IPS DF 6.9 (cell line): Measurements from ENCODE around the gene CECR2.

Experiments
- DNase-seq: peaks from one replicate; pipeline ENCODE4 v3.0.0-alpha.2; 2013; ENCODE audit warnings: low read depth, low spot score
- H3K27ac ChIP-seq: one replicate; pipeline ENCODE4 v1.5.1; 2013; ENCODE audit warnings: low read length, control low read depth
- H3K27me3 ChIP-seq: 2 replicates; pipeline ENCODE4 v1.6.1; 2013; ENCODE audit warnings: mild to moderate bottlenecking, low read length; ENCODE audit not compliant: control insufficient read depth, insufficient read depth
- H3K36me3 ChIP-seq: 2 replicates; pipeline ENCODE4 v1.6.1; 2013; ENCODE audit warnings: low read length; ENCODE audit not compliant: control insufficient read depth, insufficient read depth
- H3K4me1 ChIP-seq: 2 replicates; pipeline ENCODE4 v1.6.1; 2013; ENCODE audit warnings: low read length; ENCODE audit not compliant: control insufficient read depth, insufficient read depth
- H3K4me3 ChIP-seq: 2 replicates; pipeline ENCODE4 v1.5.1; 2013; ENCODE audit warnings: mild to moderate bottlenecking, low read length
- H3K9me3 ChIP-seq: 2 replicates; pipeline ENCODE4 v1.6.1; 2013; ENCODE audit warnings: low read length, inconsistent platforms; ENCODE audit not compliant: control insufficient read depth, insufficient read depth
- WGBS: extraction: QIAGEN DNeasy Blood & Tissue Kit; methylation state at CpG from one replicate; pipeline ENCODE4 v1.1.7; 2013; ENCODE audit warnings: mixed read lengths, missing lambda C conversion rate; ENCODE audit not compliant: insufficient read length, insufficient coverage; 5-methylcytosine and 5-hydroxymethylcytosine counted together

The CECR2 gene

DNA sequence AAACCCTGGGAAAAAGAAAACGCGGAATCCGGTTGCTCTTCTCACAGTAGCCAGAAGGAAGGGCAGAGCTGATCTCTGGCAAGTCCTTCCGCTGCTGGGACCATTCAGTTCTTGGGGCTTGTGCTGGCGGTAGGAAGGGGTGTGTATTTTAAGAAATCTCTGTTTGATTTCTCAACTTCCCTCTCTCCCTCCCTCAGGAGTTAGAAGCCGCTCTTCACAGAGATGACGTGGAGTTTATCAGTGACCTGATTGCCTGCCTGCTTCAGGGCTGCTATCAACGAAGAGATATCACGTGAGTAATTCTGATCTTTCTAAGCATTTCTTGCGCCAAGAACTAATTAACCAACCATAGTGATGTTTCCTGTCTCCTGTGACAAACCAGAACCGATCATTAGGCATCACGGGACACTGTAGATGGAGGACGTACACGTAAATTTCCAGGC is 108.2 kb downstream of the CECR2 start:
- Histone ChIP-seq H3K4me1 (peaks cover 12% of the 10 kb centered on the region; the same call in 1 of the 2 replicates), H3K9me3 (no peaks in the 10 kb centered on the region), H3K27me3 (no peaks in the 10 kb centered on the region), H3K4me3 (no peak overlapping the region), H3K27ac (no peak overlapping the region), H3K36me3 (peaks cover 2% of the 10 kb centered on the region; the same call in 1 of the 2 replicates)
- no CpG with 5 or more reads among the region's 14 CpGs for WGBS
- no peak for DNase-seq

DNA sequence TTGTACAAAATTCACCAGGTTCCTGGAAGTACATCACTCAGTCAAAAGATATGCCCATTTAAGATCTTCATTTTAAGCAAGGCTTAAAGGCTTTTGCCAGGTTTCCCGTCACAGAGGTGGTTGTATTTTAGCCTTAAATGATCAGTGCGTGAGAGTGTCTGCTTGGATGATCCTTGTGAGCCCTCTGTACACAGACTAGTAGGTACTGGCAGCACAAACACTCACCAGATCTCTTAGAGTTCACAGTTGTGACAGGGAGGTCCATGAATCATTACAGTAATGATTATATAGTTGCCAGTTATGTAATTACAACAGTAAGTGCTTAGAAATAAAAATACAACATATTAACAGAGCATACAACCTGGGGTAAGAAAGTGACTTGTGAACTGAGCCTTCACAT is 109.9 kb downstream of the CECR2 start:
- Histone ChIP-seq H3K27me3 (no peaks in the 10 kb centered on the region), H3K4me3 (no peak overlapping the region), H3K9me3 (no peaks in the 10 kb centered on the region), H3K27ac (no peak overlapping the region), H3K4me1 (peaks cover 8% of the 10 kb centered on the region; the same call in 1 of the 2 replicates), H3K36me3 (peaks cover 2% of the 10 kb centered on the region; the same call in 1 of the 2 replicates)
- no CpG with 5 or more reads among the region's 2 CpGs for WGBS
- no peak for DNase-seq

DNA sequence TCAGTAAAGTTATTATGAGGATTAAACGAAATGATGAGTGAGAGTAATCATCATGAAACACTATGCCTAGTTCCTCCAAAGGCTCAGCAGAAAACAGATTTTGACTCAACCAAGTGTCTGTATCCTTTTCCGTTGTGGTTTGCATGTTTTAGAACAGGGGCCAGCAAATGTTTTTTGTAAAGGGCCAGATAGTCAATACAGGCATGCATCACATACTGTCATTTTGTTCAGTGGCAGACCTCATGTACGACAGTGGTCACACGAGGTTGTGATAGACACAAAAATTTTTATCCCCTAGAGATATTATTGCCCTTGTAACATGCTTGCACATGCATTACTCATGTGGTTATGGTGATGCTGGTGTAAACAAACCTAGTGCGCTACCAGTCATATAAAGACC is 112.2 kb downstream of the CECR2 start:
- no peaks in the 10 kb centered on the region for H3K9me3 ChIP-seq
- H3K4me1 ChIP-seq: no peaks in the 10 kb centered on the region
- no peaks in the 10 kb centered on the region for H3K27me3 ChIP-seq
- WGBS: no CpG with 5 or more reads among the region's 5 CpGs
- no peak overlapping the region for H3K4me3 ChIP-seq
- H3K36me3 ChIP-seq: peaks cover 2% of the 10 kb centered on the region
- no peak overlapping the region for H3K27ac ChIP-seq
- no peak for DNase-seq

DNA sequence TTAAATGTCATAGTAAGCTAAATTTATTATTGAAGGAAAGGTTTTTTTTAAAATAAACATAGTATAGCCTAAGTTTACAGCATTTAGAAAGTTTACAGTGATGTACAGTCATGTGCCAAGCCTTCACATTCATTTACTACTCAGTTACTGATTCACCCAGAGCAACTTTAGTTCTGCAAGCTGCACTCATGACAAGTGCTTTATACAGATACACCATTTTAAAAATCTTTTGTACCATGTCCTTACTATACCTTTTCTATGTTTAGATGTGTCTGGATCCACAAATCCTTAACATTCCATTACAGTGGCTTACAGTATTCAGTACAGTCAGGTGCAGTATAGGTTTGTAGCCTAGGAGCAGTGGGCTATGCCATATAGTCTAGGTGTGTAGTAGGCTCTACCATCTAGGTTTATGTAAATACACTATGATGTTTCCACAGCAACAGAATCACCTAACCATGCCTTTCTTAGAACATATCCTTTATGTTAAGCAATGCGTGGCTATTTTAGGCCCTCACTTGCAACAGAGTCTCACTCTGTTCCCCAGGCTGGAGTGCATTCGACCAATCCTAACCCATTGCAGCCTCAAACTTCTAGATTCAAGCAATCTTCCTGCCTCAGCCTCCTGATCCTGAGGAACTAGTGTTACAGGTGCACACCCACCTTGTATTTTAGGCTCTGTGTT is 114.6 kb downstream of the CECR2 start:
- WGBS: no CpG with 5 or more reads among the region's 2 CpGs
- Histone ChIP-seq H3K27me3 (no peaks in the 10 kb centered on the region), H3K4me3 (no peak overlapping the region), H3K9me3 (no peaks in the 10 kb centered on the region), H3K27ac (no peak overlapping the region), H3K36me3 (no peaks in the 10 kb centered on the region; the same call in 1 of the 2 replicates), H3K4me1 (no peaks in the 10 kb centered on the region)
- DNase-seq: no peak

DNA sequence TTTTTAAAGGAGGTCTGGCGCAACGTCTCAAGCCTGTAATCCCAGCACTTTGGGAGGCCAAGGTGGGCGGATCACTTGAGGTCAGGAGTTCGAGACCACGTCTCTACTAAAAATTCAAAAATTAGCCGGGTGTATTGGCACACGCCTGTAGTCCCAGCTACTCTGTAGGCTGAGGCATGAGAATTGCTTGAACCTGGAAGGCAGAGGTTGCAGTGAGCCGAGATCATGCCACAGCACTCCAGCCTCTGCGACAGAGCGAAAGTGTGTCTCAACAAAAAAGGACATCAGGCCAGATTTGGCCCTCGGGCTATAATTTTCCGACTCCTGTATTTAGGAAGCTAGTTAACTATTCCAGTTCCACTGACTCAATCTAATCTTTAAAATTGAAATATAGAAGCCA is 115.3 kb downstream of the CECR2 start:
- Histone ChIP-seq H3K36me3 (no peaks in the 10 kb centered on the region; the same call in 1 of the 2 replicates), H3K9me3 (no peaks in the 10 kb centered on the region), H3K4me3 (no peak overlapping the region), H3K27ac (no peak overlapping the region), H3K27me3 (no peaks in the 10 kb centered on the region), H3K4me1 (no peaks in the 10 kb centered on the region)
- DNase-seq: no peak
- no CpG with 5 or more reads among the region's 12 CpGs for WGBS

DNA sequence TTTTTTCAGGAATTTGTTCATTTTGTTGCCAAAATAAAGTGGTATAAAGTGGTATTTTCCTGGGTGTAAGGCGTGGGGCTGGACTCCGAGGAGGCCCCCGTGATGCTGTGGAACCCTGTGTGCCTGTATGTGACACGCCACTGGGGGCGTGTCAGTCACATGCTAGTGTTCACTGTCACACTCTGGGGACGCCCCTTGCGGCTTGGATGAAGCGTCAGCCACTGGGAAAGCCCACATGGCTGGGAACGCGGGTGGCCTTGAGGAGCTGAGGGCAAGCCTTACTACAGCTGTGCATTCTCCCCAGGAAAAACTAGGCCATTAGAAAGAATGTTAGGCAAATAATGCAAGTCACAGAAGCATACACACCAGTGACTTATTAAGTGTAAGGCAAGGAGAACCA is 117.1 kb downstream of the CECR2 start:
- H3K4me1 ChIP-seq: no peaks in the 10 kb centered on the region
- no peak for DNase-seq
- no peaks in the 10 kb centered on the region; the same call in 1 of the 2 replicates for H3K36me3 ChIP-seq
- no peaks in the 10 kb centered on the region for H3K9me3 ChIP-seq
- no peaks in the 10 kb centered on the region for H3K27me3 ChIP-seq
- no peak overlapping the region for H3K4me3 ChIP-seq
- no peak overlapping the region for H3K27ac ChIP-seq
- no CpG with 5 or more reads among the region's 10 CpGs for WGBS

DNA sequence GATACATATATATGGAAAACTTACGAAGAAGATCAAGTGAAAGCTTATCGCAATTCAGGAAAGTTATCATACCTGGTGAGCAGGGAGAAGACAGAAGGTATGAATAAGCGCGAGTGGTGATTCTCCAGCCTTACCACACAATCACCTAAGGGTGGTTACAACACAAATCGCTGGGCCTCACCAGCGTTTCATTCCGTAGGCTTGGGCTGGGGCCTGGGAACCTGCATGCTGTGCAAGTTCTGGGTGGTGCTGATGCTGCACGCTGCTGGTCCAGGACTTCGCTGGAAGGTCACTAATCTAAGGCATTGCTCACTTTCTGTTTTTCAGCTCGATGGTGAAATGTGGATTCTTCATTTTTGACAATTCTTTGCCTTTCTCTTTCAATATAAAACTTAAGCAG is 117.5 kb downstream of the CECR2 start:
- H3K36me3 ChIP-seq: no peaks in the 10 kb centered on the region; the same call in 1 of the 2 replicates
- H3K9me3 ChIP-seq: no peaks in the 10 kb centered on the region
- whole genome bisulfite sequencing: no CpG with 5 or more reads among the region's 10 CpGs
- no peaks in the 10 kb centered on the region for H3K4me1 ChIP-seq
- no peak overlapping the region for H3K27ac ChIP-seq
- H3K27me3 ChIP-seq: no peaks in the 10 kb centered on the region
- no peak overlapping the region for H3K4me3 ChIP-seq
- DNase-seq: no peak

DNA sequence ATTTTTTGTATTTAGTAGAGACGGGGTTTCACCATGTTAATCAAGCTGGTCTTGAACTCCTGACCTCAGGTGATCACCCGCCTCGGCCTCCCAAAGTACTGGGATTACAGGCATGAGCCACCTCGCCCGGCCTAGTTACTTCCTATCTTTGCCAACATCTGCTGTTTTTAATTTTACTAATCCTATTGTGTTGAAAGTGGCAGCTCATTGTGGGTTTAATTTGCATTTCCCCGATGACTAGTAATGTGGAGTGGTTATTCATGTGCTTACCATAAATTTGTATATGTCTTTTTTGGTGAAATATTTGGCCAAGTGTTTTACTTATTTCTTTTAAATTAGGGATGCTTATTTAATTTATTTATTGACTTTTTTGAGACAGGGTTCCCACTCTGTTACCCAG is 119.8 kb downstream of the CECR2 start:
- DNase-seq: no peak
- Histone ChIP-seq H3K27me3 (no peaks in the 10 kb centered on the region), H3K4me1 (no peaks in the 10 kb centered on the region; the same call in 1 of the 2 replicates), H3K27ac (no peak overlapping the region), H3K9me3 (no peaks in the 10 kb centered on the region), H3K4me3 (no peak overlapping the region), H3K36me3 (no peaks in the 10 kb centered on the region; the same call in 1 of the 2 replicates)
- WGBS: no CpG with 5 or more reads among the region's 6 CpGs

DNA sequence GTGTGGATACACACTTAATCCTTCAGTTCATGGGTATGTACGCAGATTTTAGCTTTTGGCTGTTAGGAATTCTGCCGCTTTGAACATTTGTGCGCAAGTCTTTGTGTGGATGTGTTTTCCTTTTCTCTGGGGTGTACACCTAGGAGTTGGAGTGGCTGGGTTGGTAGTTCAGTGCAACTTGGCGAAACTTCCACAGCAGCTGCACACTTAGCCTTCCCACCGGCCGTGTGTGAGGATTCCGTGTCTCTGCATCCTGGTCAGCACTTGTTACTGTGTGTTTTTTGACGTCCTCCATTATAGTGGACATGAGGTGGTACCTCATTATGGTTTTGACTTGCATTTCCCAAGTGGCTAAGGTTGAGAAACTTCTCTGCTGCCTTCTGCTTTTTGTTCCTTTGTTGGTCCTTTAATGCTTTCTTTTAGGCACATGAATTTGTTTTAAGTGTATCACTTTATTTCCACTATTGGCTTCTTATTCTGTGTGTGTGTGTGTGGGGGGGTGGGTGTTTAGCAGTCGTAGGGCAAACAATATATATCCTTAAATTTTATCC is 121.9 kb downstream of the CECR2 start:
- Histone ChIP-seq H3K36me3 (no peaks in the 10 kb centered on the region; the same call in 1 of the 2 replicates), H3K27me3 (no peaks in the 10 kb centered on the region), H3K4me1 (no peaks in the 10 kb centered on the region; the same call in 1 of the 2 replicates), H3K9me3 (no peaks in the 10 kb centered on the region), H3K4me3 (no peak overlapping the region), H3K27ac (no peak overlapping the region)
- no peak for DNase-seq
- WGBS: no CpG with 5 or more reads among the region's 9 CpGs

DNA sequence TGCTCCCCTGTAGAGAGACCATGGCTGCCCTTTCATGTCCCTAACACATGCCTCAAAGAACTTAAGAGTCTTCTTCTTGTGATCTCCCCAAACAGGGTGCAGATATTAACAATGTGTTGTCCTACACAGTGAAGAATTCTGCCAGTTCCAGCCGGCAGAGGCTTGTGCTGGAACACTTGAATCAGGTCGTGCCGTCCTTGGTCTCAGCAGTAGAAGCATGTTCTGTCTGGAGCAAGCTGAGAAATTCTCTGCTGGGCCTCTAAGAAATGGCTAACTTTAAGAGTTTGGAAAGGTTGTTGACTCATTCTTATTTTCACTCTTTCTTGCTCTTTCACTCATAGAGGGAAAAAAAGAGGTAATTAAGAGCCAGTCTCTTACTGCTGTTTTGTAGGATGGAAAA is 123.0 kb downstream of the CECR2 start:
- Histone ChIP-seq H3K4me3 (no peak overlapping the region), H3K27ac (no peak overlapping the region), H3K9me3 (no peaks in the 10 kb centered on the region), H3K27me3 (no peaks in the 10 kb centered on the region), H3K36me3 (peaks cover under 1% of the 10 kb centered on the region; the same call in 1 of the 2 replicates), H3K4me1 (no peaks in the 10 kb centered on the region; the same call in 1 of the 2 replicates)
- WGBS: no CpG with 5 or more reads among the region's 3 CpGs
- no peak for DNase-seq
